ENCODE measurements around the gene SNX11.

Gene SNX11

DNA sequence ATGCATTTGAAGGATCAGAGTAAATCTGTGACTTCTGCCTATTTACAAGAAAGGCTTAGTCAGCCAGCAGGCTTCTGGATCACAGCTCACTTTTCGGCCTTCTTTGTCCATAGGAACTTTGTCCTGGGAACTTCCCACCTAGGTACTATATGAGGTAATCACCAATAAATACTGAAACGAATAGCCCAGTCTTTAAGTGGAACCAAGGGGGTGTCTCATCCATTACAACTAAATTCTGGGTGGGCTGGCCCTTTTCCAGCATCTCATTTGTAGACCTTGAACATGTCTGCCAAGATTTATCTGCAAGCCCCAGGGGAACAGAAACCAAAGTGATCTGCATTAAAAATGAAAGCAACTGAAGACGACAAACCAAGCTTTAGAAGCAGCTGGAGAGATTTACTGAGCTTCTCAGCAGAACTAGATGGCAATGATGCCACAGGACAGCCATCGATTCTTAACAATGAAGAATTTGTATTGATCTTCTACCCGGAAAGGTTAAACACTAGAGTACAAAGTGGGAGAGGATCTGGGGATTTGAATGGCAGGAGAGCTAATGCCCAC is 55.5 kb downstream of the SNX11 start:
- peak; percentile 68 for DNase-seq

DNA sequence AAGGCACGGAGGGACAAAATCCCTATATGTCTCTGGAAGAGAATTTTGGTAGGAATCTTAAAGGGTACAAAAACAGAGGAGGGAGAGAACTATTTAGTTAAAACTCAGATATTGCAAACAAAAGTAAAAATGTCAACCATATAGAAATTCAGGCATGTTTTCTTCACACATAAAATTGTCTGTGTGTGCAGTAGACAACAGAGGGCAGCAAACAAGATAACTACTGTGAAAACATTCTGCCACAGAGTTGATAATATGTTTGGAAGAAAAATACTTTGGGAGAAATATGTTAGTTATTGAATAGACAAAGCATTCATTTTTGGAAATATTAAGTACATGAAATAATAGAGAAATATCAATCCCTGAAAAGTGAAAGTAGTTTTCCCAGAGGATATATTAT is 56.2 kb downstream of the SNX11 start:
- DNase-seq = no peak

DNA sequence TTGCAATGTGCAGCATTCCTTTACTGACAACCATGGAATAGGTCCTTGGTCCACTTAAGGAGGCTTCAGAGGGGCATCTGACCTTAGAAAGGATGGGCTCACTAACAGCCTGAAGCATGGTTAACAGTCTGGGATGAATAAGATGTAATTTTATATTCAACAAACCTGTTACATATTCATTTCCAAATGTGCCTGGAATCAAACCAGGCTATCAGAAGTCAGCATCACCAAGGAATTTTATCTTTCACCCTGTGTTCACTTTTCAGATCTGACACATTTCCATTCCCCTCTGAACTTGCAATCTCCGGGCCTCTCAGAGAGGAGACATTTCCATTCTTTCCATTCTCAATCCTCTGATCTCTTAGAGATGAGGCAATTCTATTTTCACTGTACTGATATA is 62.4 kb downstream of the SNX11 start:
- no peak for DNase-seq

All from NCI-H1092 treated with DMSO at 0.1 percent for 48 hours (cell line).